Activated T-cell treated with anti-CD3 and anti-CD28 coated beads, Interleukin-2, amount 50 U/mL, for 72 hours (primary cell): Measurements from ENCODE around the gene CSNK2A2. TPM values are rescaled to one million over a fixed set of nuclear protein-coding genes. Genes with fewer than 3 reads are reported as not detected.

ENCODE experiments used
- ATAC-seq, 2 donors: fragments of 150-1000 bp; cut with Tn5 transposase; replicated peaks in 1 of 2; 2 replicates each; pipeline ENCODE4 v1.10.0; 2021; ENCODE audit warnings: moderate library complexity in 2 of 2, mild to moderate bottlenecking in 1 of 2
- DNase-seq, 2 donors: peaks; one replicate each; pipeline ENCODE4 v3.0.0; 2021 to 2022; ENCODE audit warnings: mixed read lengths in 1 of 2
- H3K27ac Mint-ChIP-seq: one replicate; pipeline ENCODE4 v1.8.0; 2022; ENCODE audit warnings: mild to moderate bottlenecking, moderate library complexity, mixed read lengths
- H3K27me3 Mint-ChIP-seq: one replicate; pipeline ENCODE4 v1.8.0; 2022; ENCODE audit warnings: low read depth, mixed read lengths
- H3K36me3 Mint-ChIP-seq, 2 donors: one replicate each; pipeline ENCODE4 v1.8.0; 2022; ENCODE audit warnings: mixed read lengths in 2 of 2, mild to moderate bottlenecking in 1 of 2; ENCODE audit not compliant: insufficient read depth in 2 of 2
- H3K4me1 Mint-ChIP-seq: one replicate; pipeline ENCODE4 v1.8.0; 2022; ENCODE audit warnings: low read depth, mixed read lengths
- H3K4me3 Mint-ChIP-seq, 2 donors: one replicate each; pipeline ENCODE4 v1.8.0; 2022; ENCODE audit warnings: mild to moderate bottlenecking in 2 of 2, mixed read lengths in 2 of 2, moderate library complexity in 2 of 2
- H3K9me3 Mint-ChIP-seq, 2 donors: one replicate each; pipeline ENCODE4 v1.8.0; 2022; ENCODE audit warnings: mixed read lengths in 2 of 2
- total RNA-seq, 2 donors: library from RNA; stranded (reverse); gene quantifications; one replicate each; pipeline ENCODE4 v1.2.3, GENCODE V29; 2022

Gene CSNK2A2
- total RNA-seq, 2 donors from 2014 or later, result 121 to 133 TPM

GRCh38 chr16:58125041-58125440 lies 72.9 kb downstream of the CSNK2A2 start:
- peaks cover 0 to 2% of the 10 kb centered on the region in 2 donors for H3K36me3 Mint-ChIP-seq
- peaks cover 54% of the 10 kb centered on the region for H3K4me1 Mint-ChIP-seq
- no peak for ATAC-seq
- no peaks in the 10 kb centered on the region for H3K9me3 Mint-ChIP-seq
- no peak for DNase-seq
- no peak overlapping the region for H3K27ac Mint-ChIP-seq
- H3K4me3 Mint-ChIP-seq, result no peak overlapping the region
- H3K27me3 Mint-ChIP-seq, result no peaks in the 10 kb centered on the region

- no peaks in the 10 kb centered on the region for H3K27me3 Mint-ChIP-seq
- no peak for DNase-seq
- peak overlapping the region; percentile 40 for H3K27ac Mint-ChIP-seq
- H3K4me3 Mint-ChIP-seq, result no peak overlapping the region
- ATAC-seq, result no peak
- H3K9me3 Mint-ChIP-seq, result no peaks in the 10 kb centered on the region
- H3K4me1 Mint-ChIP-seq, result peaks cover 54% of the 10 kb centered on the region
- peaks cover 0 to 2% of the 10 kb centered on the region in 2 donors for H3K36me3 Mint-ChIP-seq
These were observed 73.3 kb downstream of the CSNK2A2 start for GRCh38 chr16:58124601-58124915.

GRCh38 chr16:58123896-58124600 lies 73.9 kb downstream of the CSNK2A2 start:
- peak overlapping the region; percentile 40 for H3K27ac Mint-ChIP-seq
- no peaks in the 10 kb centered on the region for H3K27me3 Mint-ChIP-seq
- peak overlapping the region in 1 of 2 donors; percentile 32 for H3K4me3 Mint-ChIP-seq
- ATAC-seq, result peak in 1 of 2 donors; percentile 32
- H3K9me3 Mint-ChIP-seq, result no peaks in the 10 kb centered on the region
- no peaks in the 10 kb centered on the region for H3K36me3 Mint-ChIP-seq
- no peak for DNase-seq
- peaks cover 54% of the 10 kb centered on the region for H3K4me1 Mint-ChIP-seq

DNA sequence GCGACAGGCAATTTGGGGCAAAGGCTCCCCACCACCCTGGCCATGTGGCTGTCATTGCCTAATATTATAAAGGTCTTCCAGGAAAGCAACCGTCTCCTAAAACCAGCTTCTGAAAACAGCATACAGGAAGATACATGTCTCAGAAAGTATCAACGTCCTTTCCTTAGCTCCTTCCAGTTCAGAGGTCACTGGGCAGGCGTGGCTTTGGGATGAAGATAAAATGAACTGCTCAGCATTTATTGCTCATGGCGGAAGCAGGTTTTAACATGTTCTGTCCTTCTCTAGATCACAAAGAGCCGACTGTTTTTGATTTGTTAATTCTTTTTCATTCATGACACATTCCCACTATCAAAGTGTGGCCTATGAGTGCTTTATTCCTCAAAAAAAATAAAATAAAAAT lies 76.8 kb downstream of the CSNK2A2 start:
- Mint-ChIP-seq H3K27me3 (no peaks in the 10 kb centered on the region), H3K27ac (no peak overlapping the region), H3K36me3 (no peaks in the 10 kb centered on the region), H3K4me1 (peaks cover 30% of the 10 kb centered on the region), H3K9me3 (no peaks in the 10 kb centered on the region), H3K4me3 (no peak overlapping the region)
- DNase-seq (no peak), ATAC-seq (no peak)

GRCh38 chr16:58120234-58120633 lies 77.7 kb downstream of the CSNK2A2 start:
- DNase-seq, result no peak
- peaks cover 3% of the 10 kb centered on the region in 2 donors for H3K36me3 Mint-ChIP-seq
- no peak overlapping the region for H3K27ac Mint-ChIP-seq
- no peak for ATAC-seq
- no peaks in the 10 kb centered on the region for H3K27me3 Mint-ChIP-seq
- H3K4me3 Mint-ChIP-seq, result no peak overlapping the region
- peaks cover 25% of the 10 kb centered on the region for H3K4me1 Mint-ChIP-seq
- H3K9me3 Mint-ChIP-seq, result no peaks in the 10 kb centered on the region

DNA sequence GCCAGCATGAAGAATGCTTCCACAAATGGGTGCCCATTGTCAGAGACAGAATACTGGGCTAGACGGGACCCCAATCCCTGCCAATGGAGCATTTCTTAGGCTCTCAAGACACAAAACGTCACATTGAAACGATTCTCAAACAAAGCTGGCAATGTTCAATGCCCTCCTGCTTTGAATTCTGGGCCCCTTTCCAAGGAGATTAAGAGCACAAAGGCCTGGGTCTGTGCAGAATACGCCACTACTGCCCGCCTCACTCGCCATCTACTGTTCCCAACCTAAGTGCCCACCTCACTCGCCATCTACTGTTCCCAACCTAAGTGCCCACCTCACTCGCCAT lies 78.4 kb downstream of the CSNK2A2 start:
- Mint-ChIP-seq H3K27ac (no peak overlapping the region), H3K9me3 (no peaks in the 10 kb centered on the region), H3K4me3 (no peak overlapping the region), H3K4me1 (peaks cover 23% of the 10 kb centered on the region), H3K27me3 (no peaks in the 10 kb centered on the region), H3K36me3 (peaks cover 6 to 9% of the 10 kb centered on the region in 2 donors)
- DNase-seq, result no peak
- no peak for ATAC-seq

DNA sequence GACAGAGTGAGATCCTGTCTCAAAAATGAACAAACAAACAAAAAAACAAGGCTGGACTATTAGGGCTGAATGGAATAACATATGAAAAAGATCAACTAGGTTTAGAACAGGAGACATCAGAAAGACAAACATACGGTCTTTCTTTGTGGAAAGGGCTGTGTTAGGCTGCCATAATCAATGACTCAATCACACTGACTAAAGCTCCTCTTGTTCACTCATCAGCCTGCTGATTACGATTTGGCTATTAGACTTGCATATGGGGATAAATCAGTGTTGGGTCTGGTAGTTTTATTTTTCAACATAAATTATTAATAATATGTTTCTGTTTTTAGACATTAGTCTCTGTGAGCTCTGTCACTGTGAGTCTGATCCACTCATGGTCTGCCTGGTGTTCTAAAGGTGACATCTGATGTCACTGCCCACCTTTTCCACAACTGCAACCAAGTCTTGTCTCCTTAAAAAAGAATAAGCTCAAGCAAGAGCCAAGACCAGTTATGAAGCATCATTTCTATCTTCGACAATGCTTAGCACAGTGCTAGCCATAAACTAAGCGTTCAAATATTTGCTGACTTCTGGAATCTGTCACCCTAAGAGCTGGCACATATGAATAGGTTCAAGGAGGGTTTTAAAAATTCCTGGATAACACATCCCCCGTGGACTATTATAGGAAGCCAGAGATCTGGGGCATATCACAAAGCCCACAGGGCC lies 79.0 kb downstream of the CSNK2A2 start:
- Mint-ChIP-seq H3K27me3 (no peaks in the 10 kb centered on the region), H3K27ac (no peak overlapping the region), H3K4me1 (peaks cover 18% of the 10 kb centered on the region), H3K4me3 (no peak overlapping the region), H3K9me3 (no peaks in the 10 kb centered on the region), H3K36me3 (peaks cover 6 to 13% of the 10 kb centered on the region in 2 donors)
- DNase-seq (no peak), ATAC-seq (no peak)

GRCh38 chr16:58116529-58116928 lies 81.4 kb downstream of the CSNK2A2 start:
- H3K9me3 Mint-ChIP-seq, result no peaks in the 10 kb centered on the region
- H3K4me1 Mint-ChIP-seq, result peaks cover 7% of the 10 kb centered on the region
- no peak overlapping the region for H3K4me3 Mint-ChIP-seq
- DNase-seq (no peak), ATAC-seq (no peak)
- peaks cover 10 to 18% of the 10 kb centered on the region in 2 donors for H3K36me3 Mint-ChIP-seq
- no peak overlapping the region for H3K27ac Mint-ChIP-seq
- no peaks in the 10 kb centered on the region for H3K27me3 Mint-ChIP-seq

- H3K36me3 Mint-ChIP-seq, result peaks cover 10 to 18% of the 10 kb centered on the region in 2 donors
- H3K9me3 Mint-ChIP-seq, result no peaks in the 10 kb centered on the region
- DNase-seq (no peak), ATAC-seq (no peak)
- no peak overlapping the region for H3K4me3 Mint-ChIP-seq
- no peaks in the 10 kb centered on the region for H3K27me3 Mint-ChIP-seq
- H3K4me1 Mint-ChIP-seq, result peaks cover 3% of the 10 kb centered on the region
- no peak overlapping the region for H3K27ac Mint-ChIP-seq
These were observed 81.8 kb downstream of the CSNK2A2 start for GRCh38 chr16:58116081-58116480.

DNA sequence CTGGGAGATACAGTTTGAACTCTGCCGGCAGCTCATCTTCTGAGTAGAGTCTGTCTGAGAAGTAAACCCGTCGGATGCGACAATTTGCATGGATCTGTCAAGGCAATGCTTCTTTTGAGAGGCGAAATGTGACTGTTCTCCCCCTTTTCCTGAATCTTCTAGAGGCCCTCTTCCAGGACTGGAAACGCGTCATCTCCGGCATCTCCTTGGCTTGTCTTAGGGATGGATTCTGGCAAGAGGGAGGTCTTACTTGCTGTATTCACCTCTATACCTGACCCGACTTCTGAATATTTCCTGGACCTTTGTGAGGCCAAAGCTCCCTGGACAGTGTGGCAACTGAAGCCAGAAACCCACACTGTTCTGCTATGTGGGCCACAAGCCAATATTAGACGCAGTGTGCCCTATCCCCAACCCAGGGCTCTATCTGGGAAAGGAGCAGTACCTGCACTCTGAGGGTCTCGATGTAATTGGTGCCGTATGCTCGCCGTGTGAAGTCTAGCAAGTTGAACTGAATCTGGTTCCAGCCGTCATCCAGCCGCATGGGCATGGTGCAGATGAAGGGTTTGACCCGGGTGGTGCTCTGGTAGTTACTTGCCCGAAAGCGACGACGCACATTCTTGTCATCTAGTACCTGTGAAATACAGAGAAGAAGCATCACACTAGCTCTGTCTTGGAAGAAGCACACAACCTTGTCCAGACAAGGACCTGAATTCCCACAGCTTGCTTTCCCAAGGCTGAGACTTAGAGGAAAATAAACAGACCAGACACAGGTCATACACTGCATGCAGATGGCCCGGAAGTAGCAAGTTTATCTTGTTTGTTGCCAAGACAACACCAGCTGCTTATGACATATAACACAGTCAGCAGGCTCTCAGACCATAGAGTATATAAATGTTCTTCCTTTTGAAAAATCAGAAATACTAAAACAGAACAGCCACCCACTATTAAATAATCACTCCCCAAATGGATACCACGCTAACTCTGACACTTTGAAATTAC lies 82.8 kb downstream of the CSNK2A2 start:
- no peak for DNase-seq
- ATAC-seq, result no peak
- no peaks in the 10 kb centered on the region for H3K27me3 Mint-ChIP-seq
- H3K4me1 Mint-ChIP-seq, result no peaks in the 10 kb centered on the region
- H3K36me3 Mint-ChIP-seq, result peaks cover 10 to 18% of the 10 kb centered on the region in 2 donors
- no peaks in the 10 kb centered on the region for H3K9me3 Mint-ChIP-seq
- no peak overlapping the region for H3K4me3 Mint-ChIP-seq
- no peak overlapping the region for H3K27ac Mint-ChIP-seq

DNA sequence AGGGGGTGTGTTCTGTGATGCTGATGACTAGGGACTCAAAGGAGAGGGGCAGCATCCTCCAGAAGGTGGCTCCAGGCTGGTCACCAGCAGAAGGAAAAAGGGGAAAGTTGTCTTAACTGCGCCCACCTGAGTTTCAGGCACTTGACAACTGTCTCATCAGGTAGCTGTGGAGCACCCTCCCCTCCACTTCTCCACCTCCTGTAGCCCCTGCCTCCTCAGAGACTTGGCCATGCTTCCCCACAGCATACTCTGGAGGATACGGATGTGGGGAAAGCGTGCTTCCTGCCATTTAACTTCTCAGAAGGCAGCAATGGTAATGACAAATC lies 86.6 kb downstream of the CSNK2A2 start:
- H3K4me3 Mint-ChIP-seq, result no peak overlapping the region
- H3K9me3 Mint-ChIP-seq, result no peaks in the 10 kb centered on the region
- DNase-seq (no peak), ATAC-seq (no peak)
- no peak overlapping the region for H3K27ac Mint-ChIP-seq
- peaks cover 10 to 18% of the 10 kb centered on the region in 2 donors for H3K36me3 Mint-ChIP-seq
- H3K4me1 Mint-ChIP-seq, result no peaks in the 10 kb centered on the region
- H3K27me3 Mint-ChIP-seq, result no peaks in the 10 kb centered on the region

GRCh38 chr16:58110571-58111301 lies 87.2 kb downstream of the CSNK2A2 start:
- H3K9me3 Mint-ChIP-seq, result no peaks in the 10 kb centered on the region
- H3K36me3 Mint-ChIP-seq, result peaks cover 10 to 18% of the 10 kb centered on the region in 2 donors
- H3K27me3 Mint-ChIP-seq, result no peaks in the 10 kb centered on the region
- H3K4me1 Mint-ChIP-seq, result no peaks in the 10 kb centered on the region
- no peak overlapping the region for H3K4me3 Mint-ChIP-seq
- no peak for ATAC-seq
- H3K27ac Mint-ChIP-seq, result no peak overlapping the region
- DNase-seq, result no peak

DNA sequence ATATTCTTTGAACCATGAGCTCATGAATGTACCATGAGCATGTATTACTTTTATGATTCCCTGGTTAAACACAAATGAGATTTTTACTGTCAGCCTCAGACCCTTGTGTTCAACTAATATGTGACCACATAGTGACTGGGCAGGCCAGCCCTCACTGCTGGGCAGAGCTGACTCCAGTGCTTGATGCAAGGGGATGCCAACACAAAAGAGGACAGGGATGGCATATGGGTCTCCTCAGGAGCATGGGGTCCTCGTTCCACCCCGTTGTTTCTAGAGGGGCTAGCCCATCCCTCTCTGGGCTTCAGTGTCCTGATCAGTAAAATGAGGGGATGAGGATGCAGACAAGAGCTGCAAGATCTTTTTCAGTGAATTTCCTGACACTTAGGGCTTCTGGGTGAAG lies 88.0 kb downstream of the CSNK2A2 start:
- no peaks in the 10 kb centered on the region for H3K27me3 Mint-ChIP-seq
- no peak overlapping the region for H3K4me3 Mint-ChIP-seq
- DNase-seq (no peak), ATAC-seq (no peak)
- no peaks in the 10 kb centered on the region for H3K4me1 Mint-ChIP-seq
- peaks cover 4 to 12% of the 10 kb centered on the region in 2 donors for H3K36me3 Mint-ChIP-seq
- H3K27ac Mint-ChIP-seq, result no peak overlapping the region
- H3K9me3 Mint-ChIP-seq, result no peaks in the 10 kb centered on the region
